Measurements from ENCODE around the gene LRRC52. TPM values are rescaled to one million over a fixed set of nuclear protein-coding genes. Genes with fewer than 3 reads are reported as not detected.

LRRC52 gene
- total and polyA plus RNA-seq, 4 donors: not detected

DNA sequence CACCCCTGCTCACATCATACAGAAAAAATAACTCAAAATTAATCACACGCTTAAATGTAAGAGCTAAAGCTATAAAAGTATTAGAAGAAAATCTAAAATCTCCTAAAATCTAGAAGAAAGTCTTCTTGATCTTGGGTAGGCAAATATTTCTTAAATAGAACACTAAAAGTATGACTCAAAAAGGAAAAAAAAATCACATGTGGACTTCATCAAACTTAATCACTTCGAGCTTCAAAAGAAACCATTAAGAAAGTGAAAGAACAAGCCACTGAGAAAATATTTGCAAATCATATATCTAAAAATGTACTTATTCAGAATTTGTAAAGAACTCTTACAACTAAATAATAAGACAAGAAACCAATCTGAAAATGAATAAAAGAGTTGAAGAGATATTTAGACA lies 32.7 kb downstream of the LRRC52 start:
- no peak overlapping the region for H3K4me3 ChIP-seq (ENCODE audit: low read depth in 1 of 3, low read length in 3 of 3)

DNA sequence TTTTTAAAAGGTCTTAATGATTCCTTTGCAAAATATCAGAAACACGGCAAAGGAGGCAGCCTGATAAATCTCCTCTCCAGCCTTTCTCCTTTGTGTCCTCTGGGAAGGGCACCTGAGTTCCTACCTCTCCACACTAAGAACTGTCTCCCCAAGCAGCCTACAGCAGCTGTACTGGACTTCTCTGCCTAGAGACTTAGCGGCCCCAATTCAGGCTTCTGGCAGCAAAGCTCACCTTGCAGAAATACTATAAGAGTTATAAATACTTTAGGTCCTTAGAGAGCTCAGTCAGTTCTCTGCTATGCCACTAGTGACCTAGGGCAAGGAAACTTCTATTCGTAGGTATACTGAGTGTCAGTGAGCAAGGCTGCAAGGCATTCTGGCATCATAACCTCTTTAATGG lies 33.9 kb downstream of the LRRC52 start:
- H3K4me3 ChIP-seq (ENCODE audit: low read depth in 1 of 3, low read length in 3 of 3): no peak overlapping the region
- DNase-seq (ENCODE audit: low spot score): no peak
- H3K27me3 ChIP-seq (ENCODE audit: control insufficient read depth in 4 of 4, insufficient read depth in 4 of 4, low read length in 3 of 4): no peaks in the 10 kb centered on the region
- no peaks in the 10 kb centered on the region for H3K4me1 ChIP-seq (ENCODE audit: control insufficient read depth in 4 of 4, insufficient read depth in 4 of 4, low read length in 3 of 4)
- no peaks in the 10 kb centered on the region for H3K36me3 ChIP-seq (ENCODE audit: control insufficient read depth in 4 of 4, insufficient read depth in 3 of 4, low read depth in 1 of 4, low read length in 3 of 4)
- 83% methylated on average over 3 of the region's 3 CpGs for WGBS
- H3K9me3 ChIP-seq (ENCODE audit: control insufficient read depth in 4 of 4, low read length in 3 of 4): no peaks in the 10 kb centered on the region
- H3K27ac ChIP-seq (ENCODE audit: low read depth in 1 of 2, low read length in 2 of 2): no peak overlapping the region
- TF ChIP-seq RAD21 (IDR thresholded peaks at IDR 0.05) (no peak), JUND (IDR thresholded peaks at IDR 0.05) (no peak), GABPA (IDR thresholded peaks at IDR 0.05 in 1 of 2, conservative IDR thresholded peaks at IDR 0.05 in 1 of 2) (no peak), TAF1 (conservative IDR thresholded peaks at IDR 0.05) (no peak), HNF4A (conservative IDR thresholded peaks at IDR 0.05) (no peak), NR2F2 (IDR thresholded peaks at IDR 0.05) (no peak), MAX (IDR thresholded peaks at IDR 0.05) (no peak), FOXA1 (IDR thresholded peaks at IDR 0.05) (no peak), EGR1 (IDR thresholded peaks at IDR 0.05; ENCODE audit: low read depth in 2 of 2) (no peak), REST (IDR thresholded peaks at IDR 0.05) (no peak), HNF4G (IDR thresholded peaks at IDR 0.05) (no peak)
- TF ChIP-seq, protein P1, sequence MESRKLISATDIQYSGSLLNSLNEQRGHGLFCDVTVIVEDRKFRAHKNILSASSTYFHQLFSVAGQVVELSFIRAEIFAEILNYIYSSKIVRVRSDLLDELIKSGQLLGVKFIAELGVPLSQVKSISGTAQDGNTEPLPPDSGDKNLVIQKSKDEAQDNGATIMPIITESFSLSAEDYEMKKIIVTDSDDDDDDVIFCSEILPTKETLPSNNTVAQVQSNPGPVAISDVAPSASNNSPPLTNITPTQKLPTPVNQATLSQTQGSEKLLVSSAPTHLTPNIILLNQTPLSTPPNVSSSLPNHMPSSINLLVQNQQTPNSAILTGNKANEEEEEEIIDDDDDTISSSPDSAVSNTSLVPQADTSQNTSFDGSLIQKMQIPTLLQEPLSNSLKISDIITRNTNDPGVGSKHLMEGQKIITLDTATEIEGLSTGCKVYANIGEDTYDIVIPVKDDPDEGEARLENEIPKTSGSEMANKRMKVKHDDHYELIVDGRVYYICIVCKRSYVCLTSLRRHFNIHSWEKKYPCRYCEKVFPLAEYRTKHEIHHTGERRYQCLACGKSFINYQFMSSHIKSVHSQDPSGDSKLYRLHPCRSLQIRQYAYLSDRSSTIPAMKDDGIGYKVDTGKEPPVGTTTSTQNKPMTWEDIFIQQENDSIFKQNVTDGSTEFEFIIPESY (IDR thresholded peaks at IDR 0.05): no peak
- no peak overlapping the region for H3K9ac ChIP-seq (ENCODE audit: low read depth in 1 of 2, low read length in 2 of 2)

More for the DNA sequence above, 32.7 kb downstream of the LRRC52 start:
- Histone ChIP-seq H3K9me3 (ENCODE audit: control insufficient read depth in 4 of 4, low read length in 3 of 4) (no peaks in the 10 kb centered on the region), H3K27me3 (ENCODE audit: control insufficient read depth in 4 of 4, insufficient read depth in 4 of 4, low read length in 3 of 4) (no peaks in the 10 kb centered on the region), H3K27ac (ENCODE audit: low read depth in 1 of 2, low read length in 2 of 2) (no peak overlapping the region), H3K4me1 (ENCODE audit: control insufficient read depth in 4 of 4, insufficient read depth in 4 of 4, low read length in 3 of 4) (no peaks in the 10 kb centered on the region), H3K9ac (ENCODE audit: low read depth in 1 of 2, low read length in 2 of 2) (no peak overlapping the region), H3K36me3 (ENCODE audit: control insufficient read depth in 4 of 4, insufficient read depth in 3 of 4, low read depth in 1 of 4, low read length in 3 of 4) (no peaks in the 10 kb centered on the region)
- 81% methylated on average over 2 of the region's 2 CpGs for WGBS
- no peak for DNase-seq (ENCODE audit: low spot score)
- TF ChIP-seq, protein P2, sequence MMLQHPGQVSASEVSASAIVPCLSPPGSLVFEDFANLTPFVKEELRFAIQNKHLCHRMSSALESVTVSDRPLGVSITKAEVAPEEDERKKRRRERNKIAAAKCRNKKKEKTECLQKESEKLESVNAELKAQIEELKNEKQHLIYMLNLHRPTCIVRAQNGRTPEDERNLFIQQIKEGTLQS (IDR thresholded peaks at IDR 0.05): no peak
- TF ChIP-seq GABPA (IDR thresholded peaks at IDR 0.05 in 1 of 2, conservative IDR thresholded peaks at IDR 0.05 in 1 of 2) (no peak), FOXA2 (IDR thresholded peaks at IDR 0.05) (no peak), HNF4A (conservative IDR thresholded peaks at IDR 0.05) (no peak), MAX (IDR thresholded peaks at IDR 0.05) (no peak)
- TF ChIP-seq, protein P3, sequence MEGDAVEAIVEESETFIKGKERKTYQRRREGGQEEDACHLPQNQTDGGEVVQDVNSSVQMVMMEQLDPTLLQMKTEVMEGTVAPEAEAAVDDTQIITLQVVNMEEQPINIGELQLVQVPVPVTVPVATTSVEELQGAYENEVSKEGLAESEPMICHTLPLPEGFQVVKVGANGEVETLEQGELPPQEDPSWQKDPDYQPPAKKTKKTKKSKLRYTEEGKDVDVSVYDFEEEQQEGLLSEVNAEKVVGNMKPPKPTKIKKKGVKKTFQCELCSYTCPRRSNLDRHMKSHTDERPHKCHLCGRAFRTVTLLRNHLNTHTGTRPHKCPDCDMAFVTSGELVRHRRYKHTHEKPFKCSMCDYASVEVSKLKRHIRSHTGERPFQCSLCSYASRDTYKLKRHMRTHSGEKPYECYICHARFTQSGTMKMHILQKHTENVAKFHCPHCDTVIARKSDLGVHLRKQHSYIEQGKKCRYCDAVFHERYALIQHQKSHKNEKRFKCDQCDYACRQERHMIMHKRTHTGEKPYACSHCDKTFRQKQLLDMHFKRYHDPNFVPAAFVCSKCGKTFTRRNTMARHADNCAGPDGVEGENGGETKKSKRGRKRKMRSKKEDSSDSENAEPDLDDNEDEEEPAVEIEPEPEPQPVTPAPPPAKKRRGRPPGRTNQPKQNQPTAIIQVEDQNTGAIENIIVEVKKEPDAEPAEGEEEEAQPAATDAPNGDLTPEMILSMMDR (IDR thresholded peaks at IDR 0.05; ENCODE audit: low read depth, low read length, missing input control): no peak
